Embryonic facial prominence (tissue), 1 donor: ENCODE measurements around the gene TGFB1I1.
"Not testable (repeated sequence)": the region's sequence is repeated elsewhere in the genome, so short reads cannot be mapped to it uniquely, and the experiment has no call there.

Source experiments
- DNase-seq: peaks from one replicate; pipeline ENCODE4 v3.0.0-alpha.2; 2016; ENCODE audit errors: extremely low spot score

TGFB1I1 gene

DNA sequence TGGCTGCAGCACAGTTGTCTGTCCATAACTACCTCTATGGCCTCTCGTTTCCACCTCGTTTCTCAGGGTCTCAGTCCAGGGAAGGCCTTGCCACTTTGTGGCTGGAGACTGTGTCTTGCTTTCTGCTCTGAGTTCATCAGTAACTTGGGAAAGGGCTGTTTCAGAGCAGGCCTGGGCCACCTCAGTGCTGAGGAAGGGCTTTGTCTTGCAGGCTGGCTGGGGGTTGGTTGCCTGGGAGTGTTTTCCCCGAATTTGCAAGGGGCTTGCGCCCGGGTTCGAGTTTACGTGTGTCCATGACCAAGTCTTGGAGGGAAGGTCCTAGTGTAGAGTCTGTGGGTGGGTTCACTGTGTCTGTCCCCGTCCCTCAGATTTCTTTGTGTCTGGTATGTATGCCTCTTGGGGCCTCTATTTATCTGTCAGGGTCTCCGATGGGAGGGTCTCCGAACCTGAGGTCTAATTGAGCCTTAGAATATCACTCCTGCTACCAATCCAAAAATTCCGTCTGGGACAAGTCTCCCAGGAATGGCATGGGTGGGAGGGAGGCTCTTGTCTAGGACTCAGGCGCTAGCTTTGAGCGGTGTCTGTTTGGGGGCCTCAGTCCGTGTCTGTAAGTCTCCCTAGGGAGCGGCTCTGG is 594 bp upstream of the TGFB1I1 start:
- DNase-seq = no peak

DNA sequence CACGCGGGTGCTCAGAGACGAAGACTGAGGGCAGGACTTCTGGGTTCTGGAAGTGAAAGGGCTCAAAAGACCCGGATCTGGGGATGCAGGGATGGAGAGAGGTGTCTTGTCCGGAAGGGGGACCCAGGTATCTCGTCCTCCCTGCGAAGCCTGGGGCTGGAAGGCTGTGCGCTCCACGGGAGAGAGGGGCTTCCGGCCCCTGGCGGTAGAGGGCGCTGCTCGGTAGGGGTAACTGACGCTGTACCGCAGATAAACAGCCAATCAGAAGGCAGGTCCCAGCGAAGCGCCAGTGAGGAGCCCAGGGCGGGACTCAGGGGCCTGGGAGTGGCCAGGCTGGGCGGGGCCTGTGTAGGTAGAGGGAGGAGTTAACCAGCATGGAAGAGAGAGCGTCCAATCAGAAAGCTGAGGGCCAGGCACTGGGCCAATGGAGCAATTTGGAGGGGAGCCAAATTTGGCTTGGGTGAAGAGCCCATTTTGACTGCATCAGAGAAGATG is 804 bp downstream of the TGFB1I1 start:
- peak; percentile 50 for DNase-seq

DNA sequence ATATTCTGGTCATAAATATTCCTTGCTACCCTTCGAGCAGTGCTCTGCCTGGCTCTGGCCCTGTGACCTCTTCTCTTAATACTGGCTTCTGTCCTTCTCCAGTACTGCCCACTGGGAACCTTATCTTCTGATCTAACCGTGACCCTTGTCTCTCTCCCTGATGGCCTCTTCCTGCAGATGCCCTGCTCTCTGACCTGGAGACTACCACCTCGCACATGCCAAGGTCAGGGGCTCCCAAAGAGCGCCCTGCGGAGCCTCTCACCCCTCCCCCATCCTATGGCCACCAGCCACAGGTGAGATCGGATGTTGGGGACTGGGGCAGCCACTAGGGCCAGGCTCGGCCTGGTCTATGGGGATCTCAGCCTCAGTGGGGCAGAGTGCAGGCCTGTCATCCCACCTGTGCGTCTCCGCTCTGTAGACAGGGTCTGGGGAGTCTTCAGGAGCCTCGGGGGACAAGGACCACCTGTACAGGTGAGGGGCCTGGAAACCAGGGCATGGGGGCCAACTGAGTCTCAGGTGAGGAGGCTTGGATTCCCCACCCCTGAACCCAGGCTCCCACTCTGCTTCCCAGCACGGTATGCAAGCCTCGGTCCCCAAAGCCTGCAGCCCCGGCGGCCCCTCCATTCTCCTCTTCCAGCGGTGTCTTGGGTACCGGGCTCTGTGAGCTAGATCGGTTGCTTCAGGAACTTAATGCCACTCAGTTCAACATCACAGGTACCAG is 1.5 kb downstream of the TGFB1I1 start:
- no peak for DNase-seq

DNA sequence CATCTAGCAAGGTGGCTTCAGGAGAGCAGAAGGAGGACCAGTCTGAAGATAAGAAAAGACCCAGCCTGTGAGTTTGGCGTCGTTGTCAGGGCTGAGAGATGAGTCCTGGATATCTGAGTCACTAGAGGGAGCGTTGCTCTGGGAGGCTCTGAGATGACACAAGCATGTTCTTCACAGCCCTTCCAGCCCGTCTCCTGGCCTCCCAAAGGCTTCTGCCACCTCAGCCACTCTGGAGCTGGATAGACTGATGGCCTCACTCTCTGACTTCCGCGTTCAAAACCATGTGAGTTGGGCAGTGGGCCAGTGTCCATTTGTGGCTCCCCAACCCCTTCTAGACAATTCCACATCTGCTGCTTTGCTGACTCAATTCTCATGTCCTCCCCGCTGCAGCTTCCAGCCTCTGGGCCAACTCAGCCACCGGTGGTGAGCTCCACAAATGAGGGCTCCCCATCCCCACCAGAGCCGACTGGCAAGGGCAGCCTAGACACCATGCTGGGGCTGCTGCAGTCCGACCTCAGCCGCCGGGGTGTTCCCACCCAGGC is 2.3 kb downstream of the TGFB1I1 start:
- DNase-seq = no peak

DNA sequence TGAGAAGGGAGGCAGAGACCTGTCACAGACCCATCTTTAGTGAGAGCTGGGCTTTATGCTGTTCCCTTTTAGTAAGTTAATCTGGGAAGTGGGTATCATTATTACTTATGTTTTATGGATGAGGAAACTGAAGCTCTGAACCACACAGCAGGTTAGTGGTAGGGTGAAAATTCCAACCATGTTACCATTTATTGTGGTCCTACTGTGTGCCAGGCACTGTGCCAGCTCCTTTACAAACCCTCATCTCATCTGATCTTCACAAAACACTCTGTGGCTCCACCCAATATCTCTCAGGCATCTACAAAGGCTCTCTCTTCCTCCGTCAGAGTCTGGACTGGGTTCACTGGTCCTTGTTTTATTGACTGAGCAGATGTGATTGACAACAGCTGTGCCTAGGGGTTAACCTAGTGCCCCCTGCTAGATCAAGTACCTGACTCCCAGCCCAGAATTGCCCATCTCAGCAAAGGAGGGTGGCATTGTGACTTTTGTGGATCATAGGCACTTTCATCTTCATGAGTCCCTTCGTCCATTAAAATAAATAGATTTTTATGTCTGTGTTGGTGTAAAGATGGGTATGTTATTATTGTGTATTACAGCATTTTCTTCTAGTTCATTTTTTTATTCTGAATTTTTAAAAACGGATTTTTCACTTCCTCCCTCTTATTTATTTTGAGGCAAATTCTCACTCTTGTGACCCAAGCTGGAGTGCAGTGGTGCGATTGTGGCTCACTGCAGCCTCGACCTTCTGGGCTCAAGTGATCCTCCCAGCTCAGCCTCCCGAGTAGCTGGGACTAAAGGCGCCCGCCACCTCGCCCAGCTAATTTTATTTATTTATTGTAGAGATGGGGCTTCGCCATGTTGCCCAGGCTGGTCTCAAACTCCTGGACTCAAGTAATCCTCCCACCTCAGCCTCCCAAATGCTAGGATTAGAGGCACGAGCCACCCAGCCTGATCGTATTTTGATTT is 3.1 kb downstream of the TGFB1I1 start:
- DNase-seq = no peak

DNA sequence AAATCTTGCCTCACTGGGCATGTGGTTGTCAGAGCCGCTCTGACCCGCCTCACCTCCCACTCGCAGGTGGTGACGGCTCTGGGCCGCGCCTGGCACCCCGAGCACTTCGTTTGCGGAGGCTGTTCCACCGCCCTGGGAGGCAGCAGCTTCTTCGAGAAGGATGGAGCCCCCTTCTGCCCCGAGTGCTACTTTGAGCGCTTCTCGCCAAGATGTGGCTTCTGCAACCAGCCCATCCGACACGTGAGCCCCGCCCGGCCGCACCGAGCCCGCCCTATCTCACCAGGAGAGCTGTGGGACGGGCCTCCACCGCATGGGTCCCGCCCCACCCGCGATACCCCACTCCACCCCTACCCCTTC is 4.0 kb downstream of the TGFB1I1 start:
- DNase-seq = no peak

DNA sequence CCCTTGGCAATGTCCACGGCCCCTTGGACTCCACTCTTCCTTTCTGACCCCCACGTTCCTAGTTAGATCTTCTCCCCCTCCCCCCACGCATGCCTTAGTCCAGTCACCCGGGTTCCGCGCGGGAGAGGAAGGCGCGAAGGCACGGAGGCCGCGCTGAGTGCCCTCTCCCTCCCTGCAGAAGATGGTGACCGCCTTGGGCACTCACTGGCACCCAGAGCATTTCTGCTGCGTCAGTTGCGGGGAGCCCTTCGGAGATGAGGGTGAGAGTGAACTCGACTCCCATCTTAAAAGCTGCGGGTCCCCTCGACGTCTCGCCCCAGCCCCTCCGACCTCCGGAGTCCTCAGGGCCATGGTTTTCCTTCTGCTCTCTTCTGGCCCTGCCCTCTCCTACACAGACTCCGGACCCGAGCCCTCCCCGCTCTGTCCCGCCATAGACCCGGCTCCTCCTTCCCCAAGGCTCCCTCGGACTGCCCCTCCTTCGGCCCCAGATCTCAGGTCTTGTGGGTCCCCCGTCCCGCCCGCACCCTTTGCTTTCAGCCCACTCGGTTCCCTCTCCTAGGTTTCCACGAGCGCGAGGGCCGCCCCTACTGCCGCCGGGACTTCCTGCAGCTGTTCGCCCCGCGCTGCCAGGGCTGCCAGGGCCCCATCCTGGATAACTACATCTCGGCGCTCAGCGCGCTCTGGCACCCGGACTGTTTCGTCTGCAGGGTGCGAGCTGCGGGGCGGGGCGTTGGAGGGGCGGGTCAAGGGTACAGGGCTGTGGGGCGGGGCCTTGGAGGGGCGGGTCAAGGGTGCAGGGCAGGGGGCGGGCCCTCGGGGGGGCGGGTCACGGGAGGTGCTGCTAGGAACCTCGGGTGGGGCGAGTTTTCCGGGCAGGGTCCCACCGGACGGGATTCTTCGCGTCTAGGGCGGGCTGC is 4.6 kb downstream of the TGFB1I1 start:
- DNase-seq = no peak

DNA sequence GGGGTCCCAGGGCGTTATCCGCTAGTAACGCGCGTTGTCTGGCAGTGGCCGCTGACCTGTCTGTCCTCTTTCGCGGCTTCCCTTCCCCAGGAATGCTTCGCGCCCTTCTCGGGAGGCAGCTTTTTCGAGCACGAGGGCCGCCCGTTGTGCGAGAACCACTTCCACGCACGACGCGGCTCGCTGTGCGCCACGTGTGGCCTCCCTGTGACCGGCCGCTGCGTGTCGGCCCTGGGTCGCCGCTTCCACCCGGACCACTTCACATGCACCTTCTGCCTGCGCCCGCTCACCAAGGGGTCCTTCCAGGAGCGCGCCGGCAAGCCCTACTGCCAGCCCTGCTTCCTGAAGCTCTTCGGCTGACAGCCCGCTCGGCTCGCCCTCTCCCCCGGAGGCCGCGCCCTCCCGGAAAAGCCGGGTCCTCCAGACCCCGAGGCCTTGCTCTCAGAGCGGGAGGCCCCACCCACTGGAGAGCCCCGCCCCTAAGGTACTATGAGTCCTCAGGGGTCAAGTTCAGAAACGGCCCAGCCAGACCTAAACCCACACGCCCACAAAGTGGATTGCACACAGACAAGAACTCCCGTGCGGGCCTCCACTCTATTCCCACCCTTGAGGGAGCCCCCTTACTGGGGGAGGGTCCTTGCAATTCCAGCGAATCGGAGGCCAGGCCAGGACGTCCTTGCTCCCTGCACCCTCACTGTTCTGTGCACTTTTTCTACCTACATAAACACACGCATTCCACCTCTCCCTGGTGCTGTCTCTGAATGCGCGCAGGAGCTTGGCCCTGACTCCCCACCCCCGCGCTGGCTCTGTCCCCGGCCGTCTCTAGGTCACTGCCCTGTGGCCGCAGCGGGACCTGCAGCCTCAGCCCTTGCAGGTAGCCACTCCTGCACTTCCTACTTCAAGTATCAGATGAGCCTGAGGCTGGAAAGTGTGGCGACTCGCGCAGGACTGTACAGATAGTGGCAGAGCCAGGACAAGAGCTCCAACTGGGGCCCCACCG is 5.6 kb downstream of the TGFB1I1 start:
- DNase-seq = no peak

DNA sequence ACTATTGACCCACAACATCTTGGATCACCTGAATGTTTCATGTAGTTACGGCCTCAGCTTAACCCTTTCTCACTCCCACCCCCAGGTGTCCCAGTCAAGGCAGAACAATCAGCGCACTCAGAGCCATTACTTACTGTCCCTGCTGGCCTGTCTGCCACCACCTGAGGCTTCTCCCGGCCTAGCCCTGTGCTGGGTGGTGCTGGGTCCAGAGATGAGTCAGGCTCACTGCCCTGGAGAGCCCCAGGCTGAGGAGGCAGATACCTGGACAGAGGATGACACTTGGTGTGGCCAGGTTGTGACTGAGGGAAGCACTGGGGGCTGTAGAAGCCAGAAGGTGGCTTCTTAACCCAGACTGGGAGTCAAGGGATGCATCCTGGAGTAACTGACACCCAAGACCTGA is 7.0 kb downstream of the TGFB1I1 start:
- DNase-seq = no peak

DNA sequence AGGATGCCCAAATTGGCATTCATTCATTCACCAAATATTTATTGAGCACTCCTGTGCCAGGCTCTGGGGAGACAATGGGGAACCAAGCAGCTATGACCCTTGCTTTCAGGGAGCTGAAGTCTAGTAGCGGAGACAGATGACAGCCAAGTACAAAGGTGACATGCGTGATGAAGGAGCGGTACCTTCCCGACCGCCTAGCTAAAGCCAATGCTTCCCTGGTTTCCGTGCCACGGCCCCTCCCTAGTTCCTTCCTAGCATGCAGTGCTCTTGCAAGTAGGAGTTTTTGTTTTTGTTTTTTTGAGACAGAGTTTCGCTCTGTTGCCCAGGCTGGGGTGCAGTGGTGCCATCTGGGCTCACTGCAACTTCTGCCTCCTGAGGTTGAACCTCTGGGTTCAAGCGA is 7.8 kb downstream of the TGFB1I1 start:
- DNase-seq = no peak

DNA sequence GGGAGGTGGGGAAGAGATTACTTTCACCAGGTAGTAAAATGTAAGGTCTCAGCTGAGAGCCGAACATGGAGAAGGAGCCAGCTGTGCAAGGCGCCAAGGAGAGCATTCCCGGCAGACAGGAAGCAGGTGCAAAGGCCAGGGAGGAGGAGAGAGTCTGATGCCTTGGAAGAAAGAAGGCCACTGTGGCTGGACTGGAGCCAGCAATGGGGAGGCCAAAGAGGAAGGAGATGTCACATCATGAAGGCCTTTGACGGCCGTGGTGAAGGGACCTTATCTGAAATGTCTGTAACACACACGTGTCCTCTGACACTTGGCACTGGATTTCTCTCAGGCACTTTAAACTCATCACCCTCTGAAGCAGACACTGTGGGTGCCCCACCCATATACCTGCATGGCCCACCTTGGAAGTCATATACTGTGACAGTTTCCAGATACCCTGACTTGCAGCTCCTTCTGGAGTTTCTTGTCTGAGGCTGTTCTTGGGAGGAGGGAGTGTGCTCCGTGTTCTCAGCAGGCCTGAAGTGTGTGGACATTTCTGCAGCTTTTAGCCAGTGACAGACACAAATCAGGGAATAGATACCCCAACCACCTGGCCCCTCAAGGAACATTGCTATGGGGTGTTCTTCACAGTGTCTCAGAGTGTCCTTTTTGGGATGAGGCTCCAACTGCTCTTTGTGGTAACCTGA is 9.0 kb downstream of the TGFB1I1 start:
- no peak for DNase-seq

DNA sequence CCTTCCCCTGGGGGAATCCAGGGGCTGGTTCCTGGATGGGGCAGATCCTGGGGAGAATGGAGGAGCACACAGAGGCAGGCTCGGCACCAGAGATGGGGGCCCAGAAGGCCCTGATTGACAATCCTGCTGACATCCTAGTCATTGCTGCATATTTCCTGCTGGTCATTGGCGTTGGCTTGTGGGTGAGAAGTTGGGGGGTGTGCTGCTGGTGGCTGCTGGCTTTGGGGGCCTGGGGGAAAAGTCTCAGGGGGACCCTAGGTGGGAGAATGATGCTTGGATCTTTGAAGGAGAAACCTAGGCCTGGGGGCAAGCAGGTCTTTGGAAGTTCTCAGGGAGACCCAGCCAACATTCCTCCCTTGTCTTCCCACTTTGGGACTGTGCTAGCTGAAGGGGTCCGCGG is 11.1 kb downstream of the TGFB1I1 start, which contains the start of gene SLC5A2:
Gene SLC5A2, plus strand, starts transcription at position 43 of the 400 bp plus-strand sequence. Its CDS starts 14 bp downstream, at position 57.
- DNase-seq = no peak

DNA sequence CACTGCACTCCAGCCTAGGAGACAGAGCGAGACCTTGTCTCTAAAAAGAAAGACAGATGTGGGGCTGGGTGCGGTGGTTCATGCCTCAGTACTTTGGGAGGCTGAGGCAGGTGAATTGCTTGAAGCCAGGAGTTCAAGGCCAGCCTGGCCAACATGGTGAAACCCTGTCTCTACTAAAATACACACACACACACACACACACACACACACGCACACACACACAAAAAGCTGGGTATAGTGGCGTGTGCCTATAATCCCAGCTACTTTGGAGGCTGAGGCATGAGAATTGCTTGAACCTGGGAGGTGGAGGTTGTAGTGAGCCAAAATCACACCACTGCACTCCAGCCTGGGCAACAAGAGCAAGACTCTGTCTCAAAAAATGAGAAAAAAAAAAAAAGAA is 12.1 kb downstream of the TGFB1I1 start:
- DNase-seq = not testable (repeated sequence)

DNA sequence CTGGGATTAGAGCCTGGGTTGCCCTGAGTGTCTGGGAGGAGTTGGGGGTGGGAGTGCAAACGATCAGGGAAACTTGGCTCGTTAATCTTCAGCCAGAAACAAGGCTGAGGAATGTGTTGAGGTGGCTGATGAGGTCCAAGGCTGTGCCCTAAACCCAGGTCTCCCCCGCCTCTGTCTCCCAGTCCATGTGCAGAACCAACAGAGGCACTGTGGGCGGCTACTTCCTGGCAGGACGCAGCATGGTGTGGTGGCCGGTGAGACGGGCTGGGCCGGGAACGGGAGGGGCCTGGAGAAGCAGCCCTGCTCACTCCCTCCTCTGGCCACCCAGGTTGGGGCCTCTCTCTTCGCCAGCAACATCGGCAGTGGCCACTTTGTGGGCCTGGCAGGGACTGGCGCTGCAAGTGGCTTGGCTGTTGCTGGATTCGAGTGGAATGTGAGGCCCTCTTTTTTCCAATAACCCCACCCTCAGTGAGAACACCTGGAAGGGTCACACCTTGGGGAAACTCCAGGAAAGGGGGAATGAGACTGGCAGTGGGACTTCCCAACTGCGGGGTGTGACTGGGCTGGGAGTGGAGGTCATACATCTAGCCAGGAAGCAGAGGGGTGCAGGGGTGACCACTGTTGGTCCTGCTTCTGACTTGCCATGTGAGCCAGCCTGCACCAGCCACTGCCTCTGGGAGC is 12.7 kb downstream of the TGFB1I1 start:
- DNase-seq = no peak

DNA sequence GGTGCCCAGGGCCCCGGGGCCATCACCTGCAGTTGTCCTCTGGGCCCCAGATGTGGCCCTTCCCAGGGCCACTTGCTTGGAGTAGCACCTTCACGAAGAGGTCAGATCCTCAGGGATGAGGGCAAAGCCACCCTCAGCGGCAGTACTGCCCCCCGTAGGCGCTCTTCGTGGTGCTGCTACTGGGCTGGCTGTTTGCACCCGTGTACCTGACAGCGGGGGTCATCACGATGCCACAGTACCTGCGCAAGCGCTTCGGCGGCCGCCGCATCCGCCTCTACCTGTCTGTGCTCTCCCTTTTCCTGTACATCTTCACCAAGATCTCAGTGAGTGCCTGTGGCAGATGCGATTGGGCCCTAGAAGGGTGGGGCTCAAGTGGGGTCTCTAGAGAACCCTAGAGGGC is 13.6 kb downstream of the TGFB1I1 start:
- no peak for DNase-seq

DNA sequence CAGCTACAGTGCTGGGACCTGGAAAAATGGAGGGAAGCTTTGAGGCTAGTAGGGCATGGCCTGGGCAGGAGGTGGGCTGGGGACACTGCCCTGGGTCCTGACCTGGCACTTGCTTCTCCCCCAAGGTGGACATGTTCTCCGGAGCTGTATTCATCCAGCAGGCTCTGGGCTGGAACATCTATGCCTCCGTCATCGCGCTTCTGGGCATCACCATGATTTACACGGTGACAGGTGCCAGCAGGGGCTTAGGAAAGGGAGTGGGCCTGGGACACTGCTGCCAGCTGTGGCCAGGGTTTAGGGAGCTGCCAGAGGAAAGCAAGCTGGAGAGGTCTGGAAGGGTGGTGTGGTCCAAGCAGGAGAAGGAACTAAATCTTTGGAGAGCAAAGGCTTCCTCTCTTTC is 14.1 kb downstream of the TGFB1I1 start:
- no peak for DNase-seq

DNA sequence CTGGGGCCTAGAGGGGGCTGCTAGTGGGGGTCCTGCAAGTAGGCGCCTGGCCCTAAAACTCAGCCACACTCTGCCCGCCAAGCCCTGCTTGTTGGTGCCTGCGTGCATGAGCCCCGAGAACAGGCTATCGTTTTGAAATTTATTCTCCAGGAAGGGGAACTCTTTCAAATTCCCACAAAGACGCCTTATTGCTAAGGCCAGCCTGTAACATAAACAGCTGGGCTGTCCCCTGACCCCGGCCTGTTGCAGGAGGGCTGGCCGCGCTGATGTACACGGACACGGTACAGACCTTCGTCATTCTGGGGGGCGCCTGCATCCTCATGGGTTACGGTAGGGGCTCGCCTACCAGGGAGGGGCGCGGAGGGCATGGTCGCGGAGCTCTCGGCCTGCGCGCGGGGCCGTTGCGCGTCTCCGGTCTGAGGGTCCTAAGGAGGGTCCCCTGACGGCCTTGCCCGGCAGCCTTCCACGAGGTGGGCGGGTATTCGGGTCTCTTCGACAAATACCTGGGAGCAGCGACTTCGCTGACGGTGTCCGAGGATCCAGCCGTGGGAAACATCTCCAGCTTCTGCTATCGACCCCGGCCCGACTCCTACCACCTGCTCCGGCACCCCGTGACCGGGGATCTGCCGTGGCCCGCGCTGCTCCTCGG is 15.2 kb downstream of the TGFB1I1 start:
- DNase-seq = no peak
